ENCODE data around the gene MRPS22.
A peak's percentile ranks its signal among the peaks of the same experiment; 100 is the strongest.
"Not testable (repeated sequence)": the region's sequence is repeated elsewhere in the genome, so short reads cannot be mapped to it uniquely, and the experiment has no call there.

MRPS22 gene

GRCh38 chr3:139389552-139390368, 45.9 kb downstream of the MRPS22 start, which contains the start of gene COPB2:
Gene COPB2, minus strand, starts transcription at chr3:139389647. Its CDS starts 97 bp downstream, at chr3:139389550.
- peak; percentile 85 to 95 (median 85) for DNase-seq (ENCODE audit: low read depth in 3 of 3, low spot score in 1 of 3)

- DNase-seq (ENCODE audit: low read depth in 3 of 3, low spot score in 1 of 3) = no peak
Observed at GRCh38 chr3:139394116-139394515, 50.3 kb downstream of the MRPS22 start.

- no peak for DNase-seq (ENCODE audit: low read depth in 3 of 3, low spot score in 1 of 3)
Observed at GRCh38 chr3:139396707-139397106, 52.9 kb downstream of the MRPS22 start.

DNA sequence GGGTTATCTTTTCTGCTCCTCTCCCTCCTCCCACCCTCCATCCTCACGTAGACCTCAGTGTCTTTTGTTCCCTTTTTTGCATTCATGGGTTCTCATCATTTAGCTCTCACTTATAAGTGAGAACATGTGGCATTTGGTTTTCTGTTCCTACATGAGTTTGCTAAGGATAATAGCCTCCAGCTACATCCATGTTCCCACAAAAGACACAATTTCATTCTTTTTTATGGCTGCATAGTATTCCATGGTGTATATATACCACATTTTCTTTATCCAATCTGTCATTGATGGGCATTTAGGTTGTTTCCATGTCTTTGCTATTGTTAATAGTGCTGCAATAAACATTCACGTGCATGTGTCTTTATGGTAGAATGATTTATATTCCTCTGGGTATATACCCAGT, 57.3 kb downstream of the MRPS22 start:
- not testable (repeated sequence) for DNase-seq (ENCODE audit: low read depth in 3 of 3, low spot score in 1 of 3)

Data from stimulated activated CD4-positive, alpha-beta T cell treated with anti-CD3 and anti-CD28 coated beads, TNF-alpha, amount 100 ng/mL, for 1 hour (primary cell).